ENCODE data around the gene CABLES1.

The CABLES1 gene

DNA sequence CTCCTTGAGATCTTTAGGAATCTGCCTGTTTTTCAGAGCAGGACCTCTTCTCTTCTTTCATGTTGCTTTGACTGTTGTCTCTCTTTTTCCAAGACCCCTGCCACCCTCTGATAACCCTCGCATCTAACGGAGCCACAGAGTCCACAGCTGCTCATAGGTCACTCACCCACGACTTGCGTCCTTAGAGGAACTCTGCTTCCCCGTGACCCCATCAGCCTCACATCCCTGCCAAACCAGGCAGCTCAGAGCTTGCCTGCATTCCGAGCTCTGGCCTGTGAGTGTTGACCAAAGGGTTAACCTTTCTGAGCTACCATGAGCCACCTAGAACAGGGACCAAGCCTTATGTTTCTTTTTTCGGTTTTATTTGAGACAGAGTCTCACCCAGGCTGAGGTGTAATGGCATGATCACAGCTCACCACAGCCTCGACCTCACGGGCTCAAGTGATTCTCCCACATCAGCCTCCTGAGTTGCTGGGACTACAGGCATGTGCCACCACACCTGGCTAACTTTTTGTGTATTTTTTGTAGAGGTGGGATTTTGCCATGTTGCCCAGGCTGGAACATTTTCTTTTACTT, 36.4 kb downstream of the CABLES1 start:
- no peak for TF ChIP-seq CTCF (IDR thresholded peaks at IDR 0.05)

DNA sequence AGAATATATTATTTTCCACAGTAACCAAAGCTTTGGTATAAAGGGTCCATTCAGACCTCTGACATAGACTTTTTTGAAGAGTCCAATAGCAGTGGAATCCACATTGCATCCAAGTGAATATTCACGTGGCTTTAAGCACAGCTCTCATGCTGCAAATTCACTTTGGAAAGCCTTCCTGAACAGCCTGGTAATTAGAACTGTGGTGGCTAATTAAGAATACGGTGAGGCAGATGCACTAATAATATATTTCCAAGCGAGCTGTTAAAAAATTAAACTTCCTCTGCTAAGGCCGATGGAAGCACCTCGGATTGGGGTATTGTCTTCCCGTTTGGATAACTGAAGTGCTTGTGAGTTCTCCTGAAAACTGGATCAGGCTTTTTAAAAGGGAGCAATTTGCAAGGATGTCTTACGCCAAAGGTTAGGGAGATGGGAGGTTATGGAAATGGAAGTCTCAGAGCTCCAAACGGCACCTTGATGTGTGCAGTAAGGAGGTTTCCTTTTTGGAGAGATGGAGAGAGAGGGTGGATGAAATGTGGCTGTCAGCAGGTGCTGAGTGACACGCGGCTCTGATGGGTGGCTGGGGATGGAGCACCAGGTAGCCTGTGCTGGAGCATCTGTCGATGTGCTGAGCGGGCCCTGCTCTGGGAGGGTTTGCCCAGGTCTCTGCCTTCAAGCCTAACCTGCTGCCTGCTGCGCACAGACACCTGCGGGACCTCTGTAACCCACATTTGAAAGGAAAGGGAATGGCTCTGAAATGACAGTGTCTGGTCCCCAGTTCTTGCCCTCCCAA, 37.5 kb downstream of the CABLES1 start:
- TF ChIP-seq CTCF (IDR thresholded peaks at IDR 0.05) = no peak

DNA sequence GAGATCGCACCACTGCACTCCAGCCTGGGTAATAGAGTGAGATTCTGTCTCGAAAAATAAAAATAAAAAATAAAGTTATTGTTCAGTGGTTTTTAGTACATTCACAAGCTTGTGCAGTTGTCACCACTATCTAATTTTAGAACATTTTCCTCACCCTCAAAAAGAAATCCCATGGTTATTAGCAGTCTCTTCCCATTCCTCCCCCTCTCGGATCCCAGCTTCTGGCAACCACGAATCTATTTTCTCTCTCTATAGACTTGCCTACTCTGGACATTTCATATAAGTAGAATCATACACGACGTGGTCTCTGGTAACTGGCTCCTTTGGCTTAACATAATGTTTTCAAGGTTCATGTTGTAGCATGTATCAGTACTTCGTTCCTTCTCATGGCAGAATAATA, 38.6 kb downstream of the CABLES1 start:
- TF ChIP-seq CTCF (IDR thresholded peaks at IDR 0.05) = no peak

- no peak for TF ChIP-seq CTCF (IDR thresholded peaks at IDR 0.05)
These were observed 41.6 kb downstream of the CABLES1 start for GRCh38 chr18:23176701-23177432.

DNA sequence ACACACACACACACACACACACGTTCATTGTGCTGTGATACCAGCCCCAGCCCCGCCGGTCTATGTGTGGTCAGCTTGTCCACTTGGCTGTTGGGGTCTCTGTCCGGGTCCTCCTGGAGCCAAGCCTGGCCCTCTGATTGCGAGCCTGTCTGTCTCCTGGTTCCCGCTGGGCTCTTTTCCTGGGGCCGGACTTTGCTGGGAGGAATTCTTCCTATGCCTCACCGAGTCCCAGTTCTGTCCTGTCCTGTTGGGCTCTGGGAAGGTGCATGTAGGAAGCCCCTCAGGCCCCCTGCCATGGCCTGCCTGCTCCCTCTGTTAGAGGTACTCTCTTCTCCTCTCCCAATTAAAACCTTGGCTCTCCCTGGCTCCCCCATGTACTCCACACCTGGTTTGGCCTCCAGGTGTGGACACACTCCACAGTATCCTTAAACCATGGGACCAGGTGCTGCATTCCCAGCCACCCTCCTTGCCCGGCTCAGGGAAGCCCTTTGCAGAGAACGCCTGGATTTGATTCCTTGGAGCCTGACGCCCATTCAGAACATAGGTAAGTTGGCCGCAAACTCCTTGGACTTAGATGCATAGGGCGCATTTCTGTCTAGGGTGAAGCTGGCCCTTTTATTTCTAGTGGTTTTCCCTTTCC, 42.3 kb downstream of the CABLES1 start:
- no peak for TF ChIP-seq CTCF (IDR thresholded peaks at IDR 0.05)

- no peak for TF ChIP-seq CTCF (IDR thresholded peaks at IDR 0.05)
These were observed 42.9 kb downstream of the CABLES1 start for GRCh38 chr18:23178201-23178600.

DNA sequence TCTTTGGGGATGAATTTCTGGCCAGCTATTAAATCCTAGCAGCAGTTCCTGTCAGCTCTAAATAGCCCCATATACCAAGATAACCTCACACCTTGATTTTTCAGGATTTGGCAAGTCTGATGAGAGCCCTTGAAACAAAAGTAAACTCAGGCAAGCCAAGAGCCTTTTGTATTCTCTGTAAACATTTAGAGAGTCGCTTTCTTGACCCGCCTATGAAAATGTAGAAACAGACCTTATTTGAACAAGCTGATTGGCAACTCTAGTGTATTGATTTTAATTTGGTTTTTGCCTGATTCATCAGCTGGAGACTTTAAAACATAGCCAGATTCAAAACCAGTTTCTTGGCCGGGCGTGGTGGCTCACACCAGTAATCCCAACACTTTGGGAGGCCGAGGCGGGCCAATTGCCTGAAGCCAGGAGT, 43.4 kb downstream of the CABLES1 start:
- no peak for TF ChIP-seq CTCF (IDR thresholded peaks at IDR 0.05)
